ENCODE measurements around the gene STBD1.
A peak's percentile ranks its signal among the peaks of the same experiment; 100 is the strongest.

Gene STBD1

DNA sequence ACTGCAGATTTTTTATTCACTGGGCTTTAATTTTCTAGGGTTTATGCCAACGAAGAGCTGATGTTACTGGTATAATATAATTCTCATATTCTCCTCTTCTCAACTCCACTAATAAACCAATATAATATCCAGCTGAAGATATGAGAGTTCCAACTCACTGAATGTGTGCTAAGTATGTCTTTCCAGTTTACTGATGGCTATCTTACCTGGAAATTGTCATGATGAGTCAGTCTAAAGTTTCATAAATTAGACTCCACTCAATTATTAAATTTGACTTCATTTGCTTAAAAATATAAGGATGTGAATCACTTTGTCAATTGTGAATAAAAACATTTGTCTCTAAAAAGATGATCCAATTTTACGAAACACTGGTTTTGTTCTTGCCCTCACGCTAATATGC lies 28.4 kb downstream of the STBD1 start:
- TF ChIP-seq, protein P1, sequence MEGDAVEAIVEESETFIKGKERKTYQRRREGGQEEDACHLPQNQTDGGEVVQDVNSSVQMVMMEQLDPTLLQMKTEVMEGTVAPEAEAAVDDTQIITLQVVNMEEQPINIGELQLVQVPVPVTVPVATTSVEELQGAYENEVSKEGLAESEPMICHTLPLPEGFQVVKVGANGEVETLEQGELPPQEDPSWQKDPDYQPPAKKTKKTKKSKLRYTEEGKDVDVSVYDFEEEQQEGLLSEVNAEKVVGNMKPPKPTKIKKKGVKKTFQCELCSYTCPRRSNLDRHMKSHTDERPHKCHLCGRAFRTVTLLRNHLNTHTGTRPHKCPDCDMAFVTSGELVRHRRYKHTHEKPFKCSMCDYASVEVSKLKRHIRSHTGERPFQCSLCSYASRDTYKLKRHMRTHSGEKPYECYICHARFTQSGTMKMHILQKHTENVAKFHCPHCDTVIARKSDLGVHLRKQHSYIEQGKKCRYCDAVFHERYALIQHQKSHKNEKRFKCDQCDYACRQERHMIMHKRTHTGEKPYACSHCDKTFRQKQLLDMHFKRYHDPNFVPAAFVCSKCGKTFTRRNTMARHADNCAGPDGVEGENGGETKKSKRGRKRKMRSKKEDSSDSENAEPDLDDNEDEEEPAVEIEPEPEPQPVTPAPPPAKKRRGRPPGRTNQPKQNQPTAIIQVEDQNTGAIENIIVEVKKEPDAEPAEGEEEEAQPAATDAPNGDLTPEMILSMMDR (IDR thresholded peaks at IDR 0.05; ENCODE audit: low read depth, low read length, missing control alignments), result no peak

GRCh38 chr4:76339364-76339763 lies 32.8 kb downstream of the STBD1 start:
- no peaks in the 10 kb centered on the region for H3K36me3 ChIP-seq (replicated peaks)
- H3K27ac ChIP-seq, result no peak overlapping the region
- in situ Hi-C loops (cut with HindIII; ENCODE audit: low pct_ligation_motif_present, low sequenced_read_pairs), result no loop called here
- no peak overlapping the region for H3K4me3 ChIP-seq (ENCODE audit: low read depth, low read length)
- DNase-seq, result no peak
- no peaks in the 10 kb centered on the region for H3K27me3 ChIP-seq (replicated peaks)
- TF ChIP-seq, protein P1 (IDR thresholded peaks at IDR 0.05; ENCODE audit: low read depth, low read length, missing control alignments), result no peak

More for the DNA sequence above, 28.4 kb downstream of the STBD1 start:
- no peak for DNase-seq
- in situ Hi-C loops (cut with HindIII; ENCODE audit: low pct_ligation_motif_present, low sequenced_read_pairs), result no loop called here
- Histone ChIP-seq H3K4me3 (ENCODE audit: low read depth, low read length) (no peak overlapping the region), H3K27ac (no peak overlapping the region), H3K27me3 (replicated peaks) (no peaks in the 10 kb centered on the region), H3K36me3 (replicated peaks) (no peaks in the 10 kb centered on the region)

GRCh38 chr4:76341063-76341462 lies 34.5 kb downstream of the STBD1 start:
- TF ChIP-seq, protein P1 (IDR thresholded peaks at IDR 0.05; ENCODE audit: low read depth, low read length, missing control alignments), result no peak

GRCh38 chr4:76342191-76342590 lies 35.7 kb downstream of the STBD1 start:
- TF ChIP-seq, protein P1 (IDR thresholded peaks at IDR 0.05; ENCODE audit: low read depth, low read length, missing control alignments), result no peak
- Histone ChIP-seq H3K4me3 (ENCODE audit: low read depth, low read length) (no peak overlapping the region), H3K36me3 (replicated peaks) (no peaks in the 10 kb centered on the region), H3K27me3 (replicated peaks) (no peaks in the 10 kb centered on the region), H3K27ac (no peak overlapping the region)
- no peak for DNase-seq
- in situ Hi-C loops (cut with HindIII; ENCODE audit: low pct_ligation_motif_present, low sequenced_read_pairs), result no loop called here

More at GRCh38 chr4:76341063-76341462, 34.5 kb downstream of the STBD1 start:
- in situ Hi-C loops (cut with HindIII; ENCODE audit: low pct_ligation_motif_present, low sequenced_read_pairs), result no loop called here
- H3K4me3 ChIP-seq (ENCODE audit: low read depth, low read length), result no peak overlapping the region
- no peaks in the 10 kb centered on the region for H3K27me3 ChIP-seq (replicated peaks)
- no peaks in the 10 kb centered on the region for H3K36me3 ChIP-seq (replicated peaks)
- H3K27ac ChIP-seq, result no peak overlapping the region
- peak; percentile 55 for DNase-seq

DNA sequence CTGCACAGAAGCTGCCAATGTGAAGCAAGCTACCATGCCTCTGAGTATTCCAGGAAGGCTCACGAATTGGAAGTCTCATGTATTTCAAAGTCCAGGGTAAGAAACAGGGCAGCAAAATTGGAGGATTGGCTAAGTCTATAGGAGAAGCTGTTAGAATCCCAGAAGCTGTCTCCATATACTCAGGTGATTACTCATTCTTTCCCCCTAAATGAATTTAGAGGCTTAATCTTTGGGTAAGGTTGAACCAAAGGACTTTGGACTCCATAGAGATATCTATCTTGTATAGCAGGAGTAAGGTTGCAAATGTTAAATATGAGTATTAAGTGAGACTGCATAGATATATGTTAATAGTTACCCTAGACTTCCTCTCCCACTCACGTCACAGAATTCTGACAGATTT lies 36.3 kb downstream of the STBD1 start:
- Histone ChIP-seq H3K27me3 (replicated peaks) (no peaks in the 10 kb centered on the region), H3K36me3 (replicated peaks) (no peaks in the 10 kb centered on the region), H3K4me3 (ENCODE audit: low read depth, low read length) (no peak overlapping the region), H3K27ac (no peak overlapping the region)
- in situ Hi-C loops (cut with HindIII; ENCODE audit: low pct_ligation_motif_present, low sequenced_read_pairs), result no loop called here
- DNase-seq, result no peak
- TF ChIP-seq, protein P1 (IDR thresholded peaks at IDR 0.05; ENCODE audit: low read depth, low read length, missing control alignments), result no peak

Data from brain microvascular endothelial cell (primary cell).